ENCODE data around the gene APOB.
"Not testable (repeated sequence)": the region's sequence is repeated elsewhere in the genome, so short reads cannot be mapped to it uniquely, and the experiment has no call there.

APOB gene

GRCh38 chr2:21033237-21034155, 10.4 kb downstream of the APOB start:
- DNase-seq (ENCODE audit: low read depth) = no peak

DNA sequence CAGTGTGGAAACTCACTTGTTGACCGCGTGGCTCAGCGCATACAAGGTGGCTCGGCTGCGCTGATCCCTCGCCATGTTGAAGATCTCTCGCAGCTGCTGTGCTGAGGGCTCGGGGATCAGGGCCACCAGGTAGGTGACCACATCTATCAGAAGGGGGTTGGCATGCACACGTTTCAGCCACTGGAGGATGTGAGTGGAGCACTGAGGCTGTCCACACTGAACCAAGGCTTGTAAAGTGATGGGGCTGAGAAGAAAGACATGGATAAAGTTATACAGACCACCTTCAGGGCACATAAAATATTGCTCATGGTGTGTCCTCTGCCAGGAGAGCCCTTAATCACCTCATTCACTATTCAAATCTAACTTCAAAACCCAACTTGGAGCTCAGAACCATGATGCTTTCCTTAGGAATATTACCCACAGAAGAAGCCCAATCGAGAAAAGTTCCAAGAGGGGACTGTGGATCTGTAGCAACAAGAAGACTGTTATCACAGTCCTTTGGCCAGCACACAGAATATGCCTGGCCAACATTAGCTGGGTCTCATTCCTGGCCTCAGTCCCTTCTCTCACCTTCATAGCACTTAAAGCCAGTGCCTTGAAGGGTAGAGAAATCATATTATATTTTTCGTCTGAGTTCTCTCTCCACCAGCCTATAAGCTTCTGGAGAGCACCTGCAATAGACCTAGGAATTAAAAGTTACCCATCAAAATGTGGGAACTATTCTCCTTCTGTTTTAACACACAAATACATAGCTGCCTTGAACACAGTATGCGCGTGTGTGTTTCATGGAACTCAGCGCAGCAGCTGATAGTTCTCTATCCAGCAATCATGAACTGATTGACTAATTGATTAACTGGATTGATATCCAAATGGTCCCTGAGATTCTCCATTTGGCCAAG, 11.3 kb downstream of the APOB start:
- DNase-seq (ENCODE audit: low read depth) = no peak

DNA sequence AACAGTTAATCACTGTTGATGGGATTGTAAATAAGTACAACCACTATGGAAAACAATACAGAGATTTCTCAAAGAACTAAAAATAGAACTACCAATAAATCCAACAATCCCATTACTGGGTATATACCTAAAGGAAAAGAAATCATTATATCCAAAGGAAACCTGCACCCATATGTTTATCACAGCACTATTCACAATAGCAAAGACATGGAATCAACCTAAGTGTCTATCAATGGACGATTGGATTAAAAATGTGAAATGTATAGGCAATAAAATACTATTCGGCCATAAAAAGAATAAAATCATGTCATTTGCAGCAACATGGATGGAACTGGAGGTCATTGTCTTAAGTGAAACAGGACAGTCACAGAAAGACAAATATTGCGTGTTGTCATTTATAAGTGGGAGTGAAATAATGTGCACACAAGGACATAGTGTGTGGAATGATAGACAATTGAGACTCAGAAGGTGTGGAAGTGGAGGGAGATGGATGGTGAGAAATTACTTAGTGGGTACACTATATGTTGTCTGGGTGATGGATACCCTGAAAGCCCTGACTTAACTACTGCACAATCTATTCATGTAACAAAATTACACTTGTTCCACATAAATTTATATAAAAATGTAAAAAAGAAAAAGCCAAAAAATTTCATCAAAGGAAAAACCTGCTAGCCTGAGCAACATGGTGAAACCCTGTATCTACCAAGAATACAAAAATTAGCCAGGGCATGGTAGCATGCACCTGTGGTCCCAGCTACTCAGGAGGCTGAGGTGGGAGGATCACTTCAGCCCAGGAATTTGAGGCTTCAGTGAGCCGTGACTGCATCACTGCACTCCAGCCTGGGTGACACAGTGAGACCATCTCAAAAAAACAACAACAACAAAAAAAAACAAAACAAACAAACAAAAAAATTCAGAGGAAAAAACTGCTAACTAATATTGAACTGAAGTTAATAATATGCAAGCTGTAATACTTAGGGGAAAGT, 12.6 kb downstream of the APOB start:
- DNase-seq (ENCODE audit: low read depth) = no peak

- no peak for DNase-seq (ENCODE audit: low read depth)
Observed at GRCh38 chr2:21029519-21029918, 14.4 kb downstream of the APOB start.

- DNase-seq (ENCODE audit: low read depth) = not testable (repeated sequence)
Observed at GRCh38 chr2:21028951-21029350, 14.9 kb downstream of the APOB start.

DNA sequence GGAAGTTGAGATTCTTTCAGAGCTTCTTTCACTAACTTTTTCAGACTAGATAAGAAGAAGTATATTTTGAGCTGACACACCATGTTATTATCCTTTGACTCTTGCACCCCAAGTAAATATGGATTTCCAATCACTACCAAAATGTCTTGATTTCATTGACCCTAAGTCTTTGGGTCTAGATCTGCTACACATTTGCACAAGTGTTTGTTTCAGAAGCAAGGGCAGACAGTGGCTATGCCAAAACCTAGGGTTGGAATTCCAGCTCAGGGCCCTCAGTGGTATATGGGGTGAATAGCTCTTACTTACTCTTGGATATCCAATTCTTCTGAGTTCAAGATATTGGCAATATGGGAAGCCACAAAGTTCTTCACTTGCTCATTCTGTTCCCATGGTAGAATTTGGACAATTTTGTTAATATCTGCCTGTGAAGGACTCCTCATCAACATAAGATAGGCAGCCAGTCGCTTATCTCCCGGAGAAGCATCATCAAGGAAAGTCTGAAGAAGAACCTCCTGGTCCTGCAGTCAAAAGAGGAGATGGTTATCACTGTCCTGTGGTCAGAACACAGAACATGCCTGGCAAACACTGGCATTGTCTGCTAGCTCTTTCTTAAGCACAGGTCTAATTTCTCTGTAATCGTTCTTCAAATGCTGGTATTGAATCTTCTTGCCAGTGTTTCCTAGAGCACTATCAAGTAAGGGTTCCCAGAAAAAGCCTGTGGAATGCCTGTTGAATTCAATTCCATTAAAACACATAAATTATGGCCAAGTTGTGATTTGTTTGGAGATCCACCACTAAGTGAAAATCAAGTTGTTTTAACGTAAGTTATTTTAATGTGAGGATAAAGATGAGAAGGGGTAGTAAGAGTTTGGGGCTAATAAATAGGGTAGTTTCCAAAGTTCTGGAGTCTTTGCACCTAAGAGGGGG, 15.6 kb downstream of the APOB start:
- DNase-seq (ENCODE audit: low read depth) = no peak

GRCh38 chr2:21026479-21027282, 17.2 kb downstream of the APOB start:
- no peak for DNase-seq (ENCODE audit: low read depth)

DNA sequence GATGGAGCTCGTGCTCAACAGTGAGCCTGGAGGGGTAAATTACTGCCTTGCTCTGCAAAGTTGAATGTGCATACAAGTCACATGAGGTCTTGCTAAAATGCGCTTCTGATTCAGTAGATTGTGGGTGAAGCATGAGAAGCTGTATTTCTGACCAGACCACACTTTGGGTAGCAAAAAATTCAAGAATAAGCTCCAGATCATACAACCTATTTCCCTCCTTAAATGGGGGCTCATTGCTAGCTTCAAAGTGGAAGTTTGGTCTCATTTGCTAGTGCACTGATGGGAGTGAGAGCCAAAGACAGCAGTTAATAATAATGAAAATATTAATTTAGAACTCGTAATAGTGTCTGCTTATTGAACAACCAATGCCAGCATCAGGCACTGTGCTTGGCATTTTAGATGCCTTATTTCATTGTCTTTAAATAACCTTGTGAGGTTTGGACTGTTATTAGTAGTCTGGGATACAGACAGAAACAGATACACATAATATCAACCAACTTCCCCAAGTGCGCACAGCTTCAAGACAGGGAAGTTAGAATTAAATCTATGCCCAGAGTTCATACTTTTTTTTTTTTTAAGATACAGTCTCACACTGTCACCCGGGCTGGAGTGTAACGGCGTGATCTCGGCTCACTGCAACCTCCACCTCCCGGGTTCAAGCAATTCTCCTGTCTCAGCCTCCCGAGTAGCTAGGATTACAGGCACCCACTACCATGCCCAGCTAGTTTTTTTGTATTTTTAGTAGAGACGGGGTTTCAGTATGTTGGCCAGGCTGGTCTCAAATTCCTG, 18.0 kb downstream of the APOB start:
- no peak for DNase-seq (ENCODE audit: low read depth)

- no peak for DNase-seq (ENCODE audit: low read depth)
Observed at GRCh38 chr2:21024722-21025389, 19.0 kb downstream of the APOB start.

DNA sequence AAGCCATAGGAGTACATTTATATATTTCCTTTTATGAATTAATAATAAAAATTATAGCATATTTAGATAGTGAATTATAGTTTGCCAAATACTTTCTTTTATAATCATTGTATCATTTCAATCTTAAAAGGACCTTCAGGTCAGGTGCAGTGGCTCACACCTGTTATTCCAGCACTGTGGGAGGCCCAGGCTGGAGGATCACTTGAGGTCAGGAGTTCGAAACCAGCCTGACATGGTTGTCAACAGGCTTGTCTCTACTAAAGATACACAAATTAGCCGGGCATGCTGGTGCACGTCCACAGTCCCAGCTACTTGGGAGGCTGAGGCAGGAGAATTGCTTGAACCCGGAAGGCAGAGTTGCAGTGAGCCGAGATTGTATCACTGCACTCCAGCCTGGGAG, 19.7 kb downstream of the APOB start:
- DNase-seq (ENCODE audit: low read depth) = no peak

DNA sequence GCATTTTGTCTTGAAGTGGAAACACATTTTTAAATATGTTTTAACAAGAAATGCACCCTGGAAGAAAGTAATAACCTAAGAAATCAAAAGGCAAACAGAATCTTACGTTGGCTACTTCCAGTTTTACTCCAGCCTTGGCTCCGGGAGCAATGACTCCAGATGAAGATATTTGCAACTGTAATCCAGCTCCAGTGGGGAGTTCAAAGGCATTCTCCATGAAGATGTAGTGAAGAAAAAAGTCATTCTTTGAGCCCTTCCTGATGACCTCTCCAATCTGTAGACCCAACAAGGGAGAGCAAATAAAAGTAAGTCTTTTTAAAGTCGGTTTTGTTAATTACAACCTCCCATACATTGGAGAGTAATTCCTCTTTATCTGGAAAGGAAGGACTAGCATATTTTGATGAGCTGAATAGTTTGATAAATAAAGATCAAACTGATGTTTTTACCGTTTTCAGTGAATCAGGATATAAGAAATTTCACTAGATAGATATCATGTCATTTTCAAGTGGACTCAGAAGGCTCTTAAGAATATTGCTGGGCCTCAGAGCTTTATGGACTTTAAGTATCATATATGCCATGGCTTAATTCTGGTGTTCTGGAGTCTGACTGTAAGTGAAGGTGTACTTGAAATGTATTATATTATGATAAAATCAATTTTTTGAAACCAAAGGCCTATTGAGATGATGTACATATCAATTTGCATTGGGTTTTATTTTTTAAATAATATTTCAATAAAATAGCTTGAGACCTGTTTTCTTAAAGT, 20.3 kb downstream of the APOB start:
- no peak for DNase-seq (ENCODE audit: low read depth)

DNA sequence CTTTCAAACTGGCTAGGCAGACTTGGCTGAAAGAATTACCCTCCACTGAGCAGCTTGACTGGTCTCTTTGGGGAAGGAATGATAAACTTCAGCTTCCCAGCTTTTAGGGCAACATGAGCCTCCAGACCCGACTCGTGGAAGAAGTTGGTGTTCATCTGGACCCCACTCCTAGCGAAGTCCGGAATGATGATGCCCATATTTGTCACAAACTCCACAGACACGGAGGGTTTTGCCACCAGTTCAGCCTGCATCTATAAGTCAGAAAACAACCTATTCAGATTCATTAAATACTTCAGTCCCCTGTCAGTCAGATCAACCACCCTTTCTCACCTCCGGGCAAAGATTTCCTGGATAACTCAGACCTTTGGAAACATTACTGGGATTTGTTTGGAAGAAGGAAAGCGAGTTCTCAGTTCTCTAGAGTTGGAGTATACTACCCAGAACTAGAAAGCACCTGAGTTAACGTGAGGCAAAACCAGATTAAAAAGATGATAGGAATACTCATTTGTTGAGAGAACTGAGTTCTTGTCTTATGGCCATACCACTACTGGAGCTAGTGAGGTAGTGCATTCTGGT, 21.0 kb downstream of the APOB start:
- no peak for DNase-seq (ENCODE audit: low read depth)

GRCh38 chr2:21021430-21021829, 22.4 kb downstream of the APOB start:
- DNase-seq (ENCODE audit: low read depth) = no peak

DNA sequence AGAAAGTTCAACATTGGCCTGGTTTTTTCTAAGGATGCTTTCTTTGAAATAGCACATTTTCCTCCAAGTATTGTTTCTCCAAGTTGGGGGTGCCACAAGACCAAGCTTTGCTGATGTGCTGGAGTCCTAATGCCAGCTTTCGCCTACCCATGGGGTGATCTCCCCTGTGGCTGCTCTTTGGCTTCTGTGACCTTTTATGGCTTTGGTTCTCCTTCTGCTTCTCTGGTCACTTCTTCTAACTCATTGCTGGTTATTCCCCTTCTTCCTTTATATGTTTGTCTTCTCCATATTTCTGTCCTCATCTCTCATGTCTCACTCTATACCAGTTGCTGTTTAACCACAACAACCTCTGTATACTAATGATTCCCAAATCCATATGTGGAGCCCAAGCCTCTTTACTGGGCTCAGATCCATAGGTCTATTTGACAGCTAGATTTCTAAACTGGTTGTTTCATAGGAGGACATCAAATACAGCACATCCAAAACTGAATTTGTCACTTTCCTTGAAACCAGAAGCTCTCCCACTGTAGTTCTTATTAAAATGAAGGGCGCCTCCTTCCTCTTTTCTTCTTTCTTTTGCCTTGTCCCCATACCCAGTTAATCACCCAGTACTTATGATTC, 23.1 kb downstream of the APOB start:
- no peak for DNase-seq (ENCODE audit: low read depth)

DNA sequence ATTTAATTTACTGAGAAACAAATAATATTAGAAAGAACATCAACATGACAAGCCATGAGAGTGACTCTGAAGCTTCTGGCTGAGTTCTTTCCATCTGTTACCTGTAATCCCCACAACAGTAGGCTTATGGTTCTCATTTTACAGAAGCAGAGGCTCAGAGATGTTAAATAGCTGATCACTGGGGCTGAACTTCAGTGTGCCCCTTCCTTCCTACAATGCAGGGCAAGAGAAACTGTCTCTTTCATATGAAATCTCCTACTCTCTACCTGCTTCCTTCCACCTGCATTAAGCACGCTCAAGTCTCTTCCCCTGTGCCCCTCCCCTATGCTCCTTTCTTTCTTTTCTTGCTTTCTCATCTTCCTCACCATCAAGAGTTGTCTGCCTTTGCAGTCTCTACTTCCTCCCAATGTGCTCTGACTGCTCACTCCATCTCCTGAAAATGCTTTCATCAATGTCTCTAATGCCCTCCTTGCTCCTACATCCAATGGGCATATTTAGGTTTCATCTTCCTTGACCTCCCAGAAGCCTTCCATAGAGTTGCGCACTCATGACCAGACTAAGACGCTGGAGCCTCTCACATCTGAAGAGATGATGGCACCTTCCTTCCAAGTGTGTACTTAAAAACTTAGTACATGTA, 23.7 kb downstream of the APOB start:
- no peak for DNase-seq (ENCODE audit: low read depth)

DNA sequence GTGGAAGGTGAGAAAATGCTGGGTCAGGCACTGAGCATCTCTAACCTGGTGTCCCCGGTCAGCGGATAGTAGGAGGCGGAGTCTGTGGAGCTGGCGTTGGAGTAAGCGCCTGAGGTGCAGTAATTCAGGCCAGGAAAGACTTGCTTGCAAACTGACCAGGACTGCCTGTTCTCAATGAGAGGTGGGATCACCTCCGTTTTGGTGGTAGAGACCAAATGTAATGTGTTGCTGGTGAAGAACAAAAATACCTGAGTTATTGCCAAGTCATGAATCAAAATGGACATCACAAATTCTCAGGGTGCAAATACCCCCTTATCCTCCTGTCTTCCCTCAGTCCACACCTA, 24.2 kb downstream of the APOB start:
- DNase-seq (ENCODE audit: low read depth) = no peak
